ENCODE results near the gene PTAR1. TPM values are rescaled to one million over a fixed set of nuclear protein-coding genes. Genes with fewer than 3 reads are reported as not detected.
A peak's percentile ranks its signal among the peaks of the same experiment; 100 is the strongest.

PTAR1 gene
- total RNA-seq, 2 experiments from 2014 or later = 55.6 to 62.3 TPM

DNA sequence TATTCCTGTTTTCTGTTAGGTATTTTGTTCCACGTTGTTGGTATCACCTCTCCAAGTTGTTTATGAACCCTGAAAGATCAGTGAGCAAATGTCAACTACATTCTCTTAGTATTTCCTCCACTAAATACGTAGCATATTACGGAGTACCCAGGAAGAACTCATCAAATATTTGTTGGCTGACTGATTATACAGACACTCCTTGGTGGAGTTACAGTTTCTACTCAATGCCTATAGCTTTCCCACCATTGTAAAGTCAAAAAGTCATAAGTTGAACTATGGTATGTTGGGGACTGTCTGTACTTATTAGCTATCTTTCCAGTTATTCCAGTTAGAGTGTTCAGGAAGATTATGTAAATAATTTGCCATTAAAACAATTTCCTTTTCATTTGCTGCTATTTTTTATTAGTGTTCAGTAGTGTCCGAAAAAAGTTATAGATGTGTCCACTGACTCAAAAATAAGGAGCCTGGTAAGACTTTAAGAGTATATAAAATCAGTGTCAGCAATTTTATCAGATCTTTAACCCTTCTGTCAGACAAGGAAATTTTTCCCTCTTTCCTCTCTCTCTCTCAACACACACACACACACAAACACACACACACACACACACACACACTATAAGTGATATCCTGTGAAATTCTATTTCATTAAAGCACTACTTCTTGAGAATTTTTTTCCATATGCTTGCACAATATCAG lies 80.8 kb downstream of the PTAR1 start:
- Mint-ChIP-seq H3K9me3 (no peaks in the 10 kb centered on the region), H3K36me3 (ENCODE audit: low read depth) (no peaks in the 10 kb centered on the region), H3K27ac (no peak overlapping the region), H3K27me3 (peaks cover 18% of the 10 kb centered on the region), H3K4me3 (no peak overlapping the region), H3K4me1 (no peaks in the 10 kb centered on the region)
- DNase-seq = no peak
- POLR2A ChIA-PET = no interaction called here
- CTCF ChIA-PET = interaction anchor here (0.6 kb wide), 1 partner anchor 8 kb away, joined by 3 read pairs; no protein-coding TSS in a partner anchor

- ChIA-PET CTCF (no interaction called here), POLR2A (no interaction called here)
- DNase-seq = no peak
- no peak overlapping the region for H3K27ac Mint-ChIP-seq
- no peak overlapping the region for H3K4me3 Mint-ChIP-seq
- H3K36me3 Mint-ChIP-seq (ENCODE audit: low read depth) = no peaks in the 10 kb centered on the region
- no peaks in the 10 kb centered on the region for H3K9me3 Mint-ChIP-seq
- H3K4me1 Mint-ChIP-seq = peaks cover 4% of the 10 kb centered on the region
- peaks cover 21% of the 10 kb centered on the region for H3K27me3 Mint-ChIP-seq
Observed at GRCh38 chr9:69677931-69678330, 81.9 kb downstream of the PTAR1 start.

DNA sequence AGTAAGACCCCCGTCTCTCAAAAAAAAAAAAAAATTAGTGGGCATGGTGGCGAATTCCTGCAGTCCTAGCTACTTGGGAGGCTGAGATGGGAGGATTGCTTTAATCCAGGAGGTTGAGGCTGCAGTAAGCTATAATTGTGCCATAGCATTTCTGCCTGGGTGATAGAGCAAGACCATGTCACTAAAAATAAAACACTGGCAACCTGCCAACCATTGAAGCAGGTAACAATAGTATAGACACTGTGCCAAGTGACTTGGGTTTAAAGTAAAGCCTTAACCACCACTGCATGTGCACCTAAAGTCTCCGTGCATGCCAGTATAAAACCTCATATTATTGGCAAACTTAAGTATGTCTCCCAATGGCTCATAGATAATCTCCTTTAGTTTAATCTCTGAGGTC lies 84.2 kb downstream of the PTAR1 start:
- DNase-seq = no peak
- H3K27me3 Mint-ChIP-seq = peaks cover 35% of the 10 kb centered on the region
- H3K9me3 Mint-ChIP-seq = no peaks in the 10 kb centered on the region
- no peaks in the 10 kb centered on the region for H3K36me3 Mint-ChIP-seq (ENCODE audit: low read depth)
- H3K4me3 Mint-ChIP-seq = no peak overlapping the region
- H3K27ac Mint-ChIP-seq = no peak overlapping the region
- ChIA-PET POLR2A (no interaction called here), CTCF (interaction anchor here (0.6 to 0.7 kb wide), 2 partner anchors 14 to 320 kb away, joined by 3 read pairs; no protein-coding TSS in a partner anchor)
- peaks cover 12% of the 10 kb centered on the region for H3K4me1 Mint-ChIP-seq

DNA sequence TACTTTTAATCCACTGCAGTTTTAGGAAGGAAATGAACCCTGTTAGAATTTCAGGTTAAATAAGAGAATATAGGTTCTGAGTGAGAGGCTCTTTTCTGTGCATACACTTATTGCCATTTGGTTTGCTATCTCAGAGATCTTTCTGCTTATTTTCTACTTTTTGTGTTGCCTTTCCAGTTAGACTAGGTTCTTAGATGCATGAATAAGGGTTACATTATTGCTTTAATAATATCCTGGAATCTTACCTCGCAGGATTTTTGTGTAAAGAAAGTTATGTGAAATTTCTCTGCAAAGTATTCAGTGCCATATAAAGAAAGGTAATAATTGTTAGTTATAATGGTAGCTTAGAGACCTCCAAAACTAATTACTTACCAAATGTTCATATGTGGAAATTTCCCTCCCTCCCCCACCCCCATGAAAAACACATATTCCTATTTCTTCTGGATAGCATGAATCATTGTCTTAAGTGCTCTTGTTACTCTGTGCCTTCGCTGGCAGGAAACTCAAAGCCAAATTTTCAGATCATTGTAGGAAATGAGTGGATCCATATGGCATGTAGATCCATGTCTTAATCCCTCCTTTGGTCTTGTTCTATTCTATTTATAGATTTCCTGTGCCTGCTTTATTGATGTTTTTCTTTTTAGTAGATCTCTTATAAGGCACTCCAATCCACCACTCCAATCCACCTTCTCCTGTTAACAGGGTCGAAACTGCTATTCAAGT lies 84.9 kb downstream of the PTAR1 start:
- Mint-ChIP-seq H3K36me3 (ENCODE audit: low read depth) (no peaks in the 10 kb centered on the region), H3K4me1 (peaks cover 12% of the 10 kb centered on the region), H3K27me3 (peaks cover 40% of the 10 kb centered on the region), H3K4me3 (no peak overlapping the region), H3K9me3 (no peaks in the 10 kb centered on the region), H3K27ac (no peak overlapping the region)
- CTCF ChIA-PET = interaction anchor here (1.7 kb wide), 1 partner anchor 15 kb away, joined by 3 read pairs; no protein-coding TSS in a partner anchor
- DNase-seq = no peak
- POLR2A ChIA-PET = no interaction called here

GRCh38 chr9:69674112-69674685 lies 85.6 kb downstream of the PTAR1 start:
- no peaks in the 10 kb centered on the region for H3K36me3 Mint-ChIP-seq (ENCODE audit: low read depth)
- CTCF ChIA-PET = interaction anchor here (0.8 to 1.7 kb wide), 4 partner anchors 12 to 63 kb away, joined by 3 to 4 read pairs (median 3); no protein-coding TSS in a partner anchor
- no peak for DNase-seq
- POLR2A ChIA-PET = interaction anchor here (0.6 kb wide), 1 partner anchor 119 kb away, joined by 4 read pairs; no protein-coding TSS in a partner anchor
- peaks cover 12% of the 10 kb centered on the region for H3K4me1 Mint-ChIP-seq
- H3K27me3 Mint-ChIP-seq = peaks cover 38% of the 10 kb centered on the region
- no peak overlapping the region for H3K27ac Mint-ChIP-seq
- H3K4me3 Mint-ChIP-seq = no peak overlapping the region
- no peaks in the 10 kb centered on the region for H3K9me3 Mint-ChIP-seq

DNA sequence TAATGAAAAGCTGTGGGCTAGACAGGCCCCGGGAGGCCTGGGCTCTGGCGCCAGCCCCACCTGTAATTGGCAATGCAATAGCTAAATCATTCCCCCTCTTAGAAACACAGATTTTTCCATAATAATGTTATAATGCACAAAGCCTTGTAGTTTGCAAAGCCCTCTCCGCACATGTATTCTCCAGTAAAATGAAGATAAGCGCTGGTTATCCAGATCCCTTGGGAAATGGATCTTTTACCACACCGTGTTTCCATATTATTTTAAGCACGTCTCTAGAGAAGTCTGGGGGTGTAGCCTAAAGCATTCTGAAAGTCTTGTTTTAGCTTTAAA lies 86.5 kb downstream of the PTAR1 start:
- Mint-ChIP-seq H3K36me3 (ENCODE audit: low read depth) (no peaks in the 10 kb centered on the region), H3K27me3 (peaks cover 31% of the 10 kb centered on the region), H3K9me3 (no peaks in the 10 kb centered on the region), H3K27ac (no peak overlapping the region), H3K4me1 (peaks cover 12% of the 10 kb centered on the region), H3K4me3 (peak overlapping the region; percentile 72)
- ChIA-PET CTCF (interaction anchor here (0.8 to 1.7 kb wide), 5 partner anchors 9 to 64 kb away, joined by 3 to 4 read pairs (median 3); no protein-coding TSS in a partner anchor), POLR2A (interaction anchor here (0.6 kb wide), 1 partner anchor 120 kb away, joined by 4 read pairs; no protein-coding TSS in a partner anchor)
- DNase-seq = no peak

- POLR2A ChIA-PET = no interaction called here
- CTCF ChIA-PET = interaction anchor here (0.8 to 1.7 kb wide), 6 partner anchors 8 to 247 kb away, joined by 3 to 4 read pairs (median 3); no protein-coding TSS in a partner anchor
- peak; percentile 77 for DNase-seq
- Mint-ChIP-seq H3K4me1 (peaks cover 12% of the 10 kb centered on the region), H3K9me3 (no peaks in the 10 kb centered on the region), H3K36me3 (ENCODE audit: low read depth) (no peaks in the 10 kb centered on the region), H3K27ac (no peak overlapping the region), H3K27me3 (peaks cover 31% of the 10 kb centered on the region), H3K4me3 (peak overlapping the region; percentile 72)
Observed at GRCh38 chr9:69672596-69673310, 87.1 kb downstream of the PTAR1 start.

DNA sequence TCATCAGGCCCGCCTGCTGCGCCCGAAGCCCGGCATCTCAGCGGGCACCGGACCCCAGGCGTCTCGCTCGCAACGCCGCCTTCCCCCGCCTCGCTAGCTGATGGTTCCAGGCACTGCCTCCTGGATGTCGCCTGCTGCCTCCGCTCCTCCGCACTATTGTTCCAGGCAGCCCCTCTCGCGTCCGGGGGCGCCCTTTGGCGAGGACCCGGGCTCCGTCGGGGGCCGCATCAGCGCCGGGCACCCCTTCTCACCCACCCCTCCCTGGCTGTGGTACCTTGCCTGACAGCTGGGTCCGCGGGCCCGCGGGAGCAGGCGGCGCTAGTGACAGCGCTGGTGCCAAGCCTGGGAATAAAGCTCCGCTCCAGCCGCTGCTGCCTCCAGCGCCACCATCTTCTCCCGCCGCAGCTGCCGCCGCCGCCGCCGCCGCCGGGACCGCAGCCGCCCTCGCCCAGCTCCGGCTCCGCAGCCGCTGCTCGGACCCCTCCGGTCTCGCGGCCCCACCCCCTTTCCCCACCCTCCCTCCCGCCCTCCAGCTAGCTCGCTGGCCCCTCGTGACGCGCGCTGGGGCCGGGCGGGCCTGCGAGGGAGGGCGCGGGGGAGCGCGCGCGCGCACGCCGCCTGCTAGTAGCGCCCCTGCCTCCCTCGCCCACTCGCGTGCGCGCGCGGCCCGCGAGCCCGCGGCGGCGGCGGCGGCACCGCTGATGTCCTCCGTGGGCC lies 87.8 kb downstream of the PTAR1 start, which contains the start of gene APBA1:
Gene APBA1, minus strand, starts transcription at position 493 of the 717 bp plus-strand sequence.
- Mint-ChIP-seq H3K36me3 (ENCODE audit: low read depth) (no peaks in the 10 kb centered on the region), H3K4me1 (peaks cover 12% of the 10 kb centered on the region), H3K9me3 (no peaks in the 10 kb centered on the region), H3K27me3 (peaks cover 31% of the 10 kb centered on the region), H3K27ac (no peak within 1 kb of the TSS), H3K4me3 (peak within 1 kb of the TSS; percentile 72)
- DNase-seq = peak; percentile 14
- ChIA-PET POLR2A (no interaction called here), CTCF (interaction anchor here (0.9 to 1.4 kb wide), 3 partner anchors 7 to 247 kb away, joined by 3 to 4 read pairs (median 3); no protein-coding TSS in a partner anchor)

GRCh38 chr9:69671311-69671878 lies 88.4 kb downstream of the PTAR1 start:
- H3K4me3 Mint-ChIP-seq = peak overlapping the region; percentile 57
- POLR2A ChIA-PET = no interaction called here
- H3K9me3 Mint-ChIP-seq = no peaks in the 10 kb centered on the region
- peaks cover 32% of the 10 kb centered on the region for H3K27me3 Mint-ChIP-seq
- CTCF ChIA-PET = no interaction called here
- no peaks in the 10 kb centered on the region for H3K36me3 Mint-ChIP-seq (ENCODE audit: low read depth)
- no peak for DNase-seq
- H3K4me1 Mint-ChIP-seq = peaks cover 12% of the 10 kb centered on the region
- H3K27ac Mint-ChIP-seq = no peak overlapping the region

GRCh38 chr9:69667306-69667705 lies 92.5 kb downstream of the PTAR1 start:
- ChIA-PET CTCF (no interaction called here), POLR2A (no interaction called here)
- Mint-ChIP-seq H3K9me3 (no peaks in the 10 kb centered on the region), H3K27ac (no peak overlapping the region), H3K4me3 (no peak overlapping the region), H3K27me3 (peaks cover 36% of the 10 kb centered on the region), H3K4me1 (peaks cover 6% of the 10 kb centered on the region), H3K36me3 (ENCODE audit: low read depth) (no peaks in the 10 kb centered on the region)
- no peak for DNase-seq

DNA sequence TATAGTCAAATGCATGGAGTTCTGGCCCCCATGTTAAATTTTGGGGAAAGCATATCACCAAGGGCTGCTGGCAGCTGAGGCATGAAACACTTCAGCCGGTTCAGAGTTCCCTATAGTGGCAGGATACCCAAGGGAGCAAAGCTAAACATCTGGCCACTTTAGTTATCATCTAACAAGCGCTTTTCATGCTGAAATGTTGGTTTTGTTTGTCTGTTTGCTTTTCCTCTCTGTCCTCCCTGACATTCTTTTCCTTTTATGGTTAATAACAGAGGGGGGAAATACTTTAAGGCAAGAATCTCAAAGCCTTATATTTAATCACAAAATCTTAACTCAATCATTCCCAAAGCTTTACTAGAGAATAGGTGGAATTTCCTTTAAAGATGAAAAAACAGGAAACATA lies 99.5 kb downstream of the PTAR1 start:
- CTCF ChIA-PET = no interaction called here
- Mint-ChIP-seq H3K9me3 (no peaks in the 10 kb centered on the region), H3K4me1 (no peaks in the 10 kb centered on the region), H3K27me3 (peaks cover 26% of the 10 kb centered on the region), H3K4me3 (no peak overlapping the region), H3K27ac (no peak overlapping the region), H3K36me3 (ENCODE audit: low read depth) (no peaks in the 10 kb centered on the region)
- DNase-seq = no peak
- POLR2A ChIA-PET = no interaction called here

All from activated CD4-positive, alpha-beta T cell treated with anti-CD3 and anti-CD28 coated beads, Interleukin-2, amount 10 ng/mL, durations not matched to agents 7 days and 5 days (primary cell).